ENCODE results near the gene COL9A1. TPM values are rescaled to one million over a fixed set of nuclear protein-coding genes. Genes with fewer than 3 reads are reported as not detected.

Gene COL9A1
- polyA plus RNA-seq, 2 of the 4 experiments (the other 2 are of a cell fraction) = 0.03 TPM; not detected in 1

DNA sequence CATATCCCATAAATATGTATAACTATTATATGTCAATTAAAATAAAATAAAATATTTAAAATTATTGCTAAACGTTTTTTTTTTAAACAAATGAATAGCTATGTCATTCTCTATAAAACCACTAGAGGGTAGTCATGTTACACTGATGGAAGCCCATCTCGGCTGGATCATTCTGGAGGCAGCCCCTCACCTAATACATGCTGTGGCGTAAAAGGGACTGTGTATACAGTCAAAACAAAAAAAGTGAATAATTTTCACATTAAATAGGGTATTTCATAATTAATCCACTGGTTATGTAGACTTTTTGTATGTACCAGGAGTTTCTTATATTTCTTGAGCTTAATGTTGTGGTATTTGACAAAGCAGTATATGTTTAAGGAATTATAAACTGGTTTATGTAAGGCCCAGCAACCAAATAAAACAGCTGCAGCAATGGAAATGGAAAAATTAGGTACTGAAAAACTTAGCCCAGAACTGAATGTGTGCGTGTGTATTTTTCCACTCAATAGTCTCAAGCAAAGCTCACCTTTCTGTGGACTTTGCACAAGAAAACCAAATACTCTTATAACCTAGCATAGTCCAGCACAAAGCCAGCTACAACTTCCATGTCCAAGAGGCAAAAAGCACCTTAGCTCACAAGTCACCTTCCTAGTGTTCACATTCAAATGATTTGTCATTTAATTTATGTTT lies 81.7 kb downstream of the COL9A1 start:
- no peak overlapping the region for H3K27ac ChIP-seq
- 15% methylated on average over 4 of the region's 4 CpGs for WGBS (ENCODE audit: missing lambda C conversion rate)
- H3K4me3 ChIP-seq = no peak overlapping the region
- ATAC-seq (peak; percentile 34 to 49; a peak in 3 of 6 replicates), FAIRE-seq (no peak), DNase-seq (ENCODE audit: low read depth in 1 of 2, low spot score in 1 of 2) (peak; percentile 12 to 15)
- CTCF ChIA-PET = interaction anchor here (0.6 to 2.8 kb wide), 33 partner anchors 9 to 972 kb away, joined by 3 to 34 read pairs (median 5); partner anchors contain the start of genes B3GAT2 and SDHAF4
- no peaks in the 10 kb centered on the region for H3K9me3 ChIP-seq
- TF ChIP-seq, protein P1, sequence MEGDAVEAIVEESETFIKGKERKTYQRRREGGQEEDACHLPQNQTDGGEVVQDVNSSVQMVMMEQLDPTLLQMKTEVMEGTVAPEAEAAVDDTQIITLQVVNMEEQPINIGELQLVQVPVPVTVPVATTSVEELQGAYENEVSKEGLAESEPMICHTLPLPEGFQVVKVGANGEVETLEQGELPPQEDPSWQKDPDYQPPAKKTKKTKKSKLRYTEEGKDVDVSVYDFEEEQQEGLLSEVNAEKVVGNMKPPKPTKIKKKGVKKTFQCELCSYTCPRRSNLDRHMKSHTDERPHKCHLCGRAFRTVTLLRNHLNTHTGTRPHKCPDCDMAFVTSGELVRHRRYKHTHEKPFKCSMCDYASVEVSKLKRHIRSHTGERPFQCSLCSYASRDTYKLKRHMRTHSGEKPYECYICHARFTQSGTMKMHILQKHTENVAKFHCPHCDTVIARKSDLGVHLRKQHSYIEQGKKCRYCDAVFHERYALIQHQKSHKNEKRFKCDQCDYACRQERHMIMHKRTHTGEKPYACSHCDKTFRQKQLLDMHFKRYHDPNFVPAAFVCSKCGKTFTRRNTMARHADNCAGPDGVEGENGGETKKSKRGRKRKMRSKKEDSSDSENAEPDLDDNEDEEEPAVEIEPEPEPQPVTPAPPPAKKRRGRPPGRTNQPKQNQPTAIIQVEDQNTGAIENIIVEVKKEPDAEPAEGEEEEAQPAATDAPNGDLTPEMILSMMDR (IDR thresholded peaks at IDR 0.05) = peak; percentile 68
- TF ChIP-seq ZFP36 (IDR thresholded peaks at IDR 0.05; ENCODE audit: borderline replicate concordance, partially characterized antibody) (no peak), RFX5 (IDR thresholded peaks at IDR 0.05) (no peak), MYC (IDR thresholded peaks at IDR 0.05; ENCODE audit: borderline replicate concordance, low read length) (no peak), PHF8 (IDR thresholded peaks at IDR 0.05; ENCODE audit: borderline replicate concordance, low read depth) (no peak), CHD4 (IDR thresholded peaks at IDR 0.05; ENCODE audit: borderline replicate concordance) (no peak), KDM1A (IDR thresholded peaks at IDR 0.05; ENCODE audit: low read depth) (no peak), GATA3 (IDR thresholded peaks at IDR 0.05; ENCODE audit: borderline replicate concordance) (no peak), CBX2 (IDR thresholded peaks at IDR 0.05; ENCODE audit: borderline replicate concordance, low read depth) (no peak), RAD21 (conservative IDR thresholded peaks at IDR 0.05 in 1 of 2, IDR thresholded peaks at IDR 0.05 in 1 of 2) (peak; percentile 69 to 81), HOXA7 (CRISPR knock-in tag; IDR thresholded peaks at IDR 0.05) (no peak), SMC3 (IDR thresholded peaks at IDR 0.05) (peak; percentile 51; the same call in 2 of the 3 replicates)
- TF ChIP-seq, protein P2, sequence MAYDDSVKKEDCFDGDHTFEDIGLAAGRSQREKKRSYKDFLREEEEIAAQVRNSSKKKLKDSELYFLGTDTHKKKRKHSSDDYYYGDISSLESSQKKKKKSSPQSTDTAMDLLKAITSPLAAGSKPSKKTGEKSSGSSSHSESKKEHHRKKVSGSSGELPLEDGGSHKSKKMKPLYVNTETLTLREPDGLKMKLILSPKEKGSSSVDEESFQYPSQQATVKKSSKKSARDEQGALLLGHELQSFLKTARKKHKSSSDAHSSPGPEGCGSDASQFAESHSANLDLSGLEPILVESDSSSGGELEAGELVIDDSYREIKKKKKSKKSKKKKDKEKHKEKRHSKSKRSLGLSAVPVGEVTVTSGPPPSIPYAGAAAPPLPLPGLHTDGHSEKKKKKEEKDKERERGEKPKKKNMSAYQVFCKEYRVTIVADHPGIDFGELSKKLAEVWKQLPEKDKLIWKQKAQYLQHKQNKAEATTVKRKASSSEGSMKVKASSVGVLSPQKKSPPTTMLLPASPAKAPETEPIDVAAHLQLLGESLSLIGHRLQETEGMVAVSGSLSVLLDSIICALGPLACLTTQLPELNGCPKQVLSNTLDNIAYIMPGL (CRISPR knock-in tag; IDR thresholded peaks at IDR 0.05; ENCODE audit: borderline replicate concordance) = no peak
- TF ChIP-seq, protein P3, sequence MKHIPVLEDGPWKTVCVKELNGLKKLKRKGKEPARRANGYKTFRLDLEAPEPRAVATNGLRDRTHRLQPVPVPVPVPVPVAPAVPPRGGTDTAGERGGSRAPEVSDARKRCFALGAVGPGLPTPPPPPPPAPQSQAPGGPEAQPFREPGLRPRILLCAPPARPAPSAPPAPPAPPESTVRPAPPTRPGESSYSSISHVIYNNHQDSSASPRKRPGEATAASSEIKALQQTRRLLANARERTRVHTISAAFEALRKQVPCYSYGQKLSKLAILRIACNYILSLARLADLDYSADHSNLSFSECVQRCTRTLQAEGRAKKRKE (CRISPR knock-in tag; IDR thresholded peaks at IDR 0.05; ENCODE audit: low read depth) = no peak
- TF ChIP-seq, protein P4, sequence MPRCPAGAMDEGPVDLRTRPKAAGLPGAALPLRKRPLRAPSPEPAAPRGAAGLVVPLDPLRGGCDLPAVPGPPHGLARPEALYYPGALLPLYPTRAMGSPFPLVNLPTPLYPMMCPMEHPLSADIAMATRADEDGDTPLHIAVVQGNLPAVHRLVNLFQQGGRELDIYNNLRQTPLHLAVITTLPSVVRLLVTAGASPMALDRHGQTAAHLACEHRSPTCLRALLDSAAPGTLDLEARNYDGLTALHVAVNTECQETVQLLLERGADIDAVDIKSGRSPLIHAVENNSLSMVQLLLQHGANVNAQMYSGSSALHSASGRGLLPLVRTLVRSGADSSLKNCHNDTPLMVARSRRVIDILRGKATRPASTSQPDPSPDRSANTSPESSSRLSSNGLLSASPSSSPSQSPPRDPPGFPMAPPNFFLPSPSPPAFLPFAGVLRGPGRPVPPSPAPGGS (IDR thresholded peaks at IDR 0.05) = no peak
- TF ChIP-seq, protein P5, sequence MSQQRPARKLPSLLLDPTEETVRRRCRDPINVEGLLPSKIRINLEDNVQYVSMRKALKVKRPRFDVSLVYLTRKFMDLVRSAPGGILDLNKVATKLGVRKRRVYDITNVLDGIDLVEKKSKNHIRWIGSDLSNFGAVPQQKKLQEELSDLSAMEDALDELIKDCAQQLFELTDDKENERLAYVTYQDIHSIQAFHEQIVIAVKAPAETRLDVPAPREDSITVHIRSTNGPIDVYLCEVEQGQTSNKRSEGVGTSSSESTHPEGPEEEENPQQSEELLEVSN (IDR thresholded peaks at IDR 0.05; ENCODE audit: borderline replicate concordance, low read depth) = no peak
- TF ChIP-seq, protein P6, sequence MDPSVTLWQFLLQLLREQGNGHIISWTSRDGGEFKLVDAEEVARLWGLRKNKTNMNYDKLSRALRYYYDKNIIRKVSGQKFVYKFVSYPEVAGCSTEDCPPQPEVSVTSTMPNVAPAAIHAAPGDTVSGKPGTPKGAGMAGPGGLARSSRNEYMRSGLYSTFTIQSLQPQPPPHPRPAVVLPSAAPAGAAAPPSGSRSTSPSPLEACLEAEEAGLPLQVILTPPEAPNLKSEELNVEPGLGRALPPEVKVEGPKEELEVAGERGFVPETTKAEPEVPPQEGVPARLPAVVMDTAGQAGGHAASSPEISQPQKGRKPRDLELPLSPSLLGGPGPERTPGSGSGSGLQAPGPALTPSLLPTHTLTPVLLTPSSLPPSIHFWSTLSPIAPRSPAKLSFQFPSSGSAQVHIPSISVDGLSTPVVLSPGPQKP (IDR thresholded peaks at IDR 0.05; ENCODE audit: low read depth, low read length) = no peak
- H3K4me1 ChIP-seq = no peaks in the 10 kb centered on the region
- POLR2A ChIA-PET = interaction anchor here (0.6 to 1.0 kb wide), 2 partner anchors 11 to 192 kb away, joined by 3 to 4 read pairs; partner anchors contain the start of gene FAM135A
- no peak overlapping the region for H3K4me2 ChIP-seq
